Spleen (tissue), 11 donors: ENCODE data around the gene WDR3. TPM values are rescaled to one million over a fixed set of nuclear protein-coding genes. Genes with fewer than 3 reads are reported as not detected.

Experiments
- DNase-seq: peaks from one replicate; pipeline ENCODE4 v3.0.0-alpha.2; 2020
- H3K27ac ChIP-seq, 8 donors: fragments of 200-600 bp; sonication (generic) in 7 of 8; 1 replicate in 4 of 8; 2 replicates in 4 of 8; pipeline versions ENCODE4 v1.5.0 to v1.8.0; 2016 to 2021; ENCODE audit warnings: inconsistent platforms in 4 of 8, mild to moderate bottlenecking in 4 of 8, moderate library complexity in 1 of 8
- H3K27me3 ChIP-seq, 7 donors: fragments of 200-600 bp; sonication (generic) in 6 of 7; replicated peaks in 1 of 7; 1 replicate in 4 of 7; 2 replicates in 3 of 7; pipeline versions ENCODE4 v1.5.0 to v1.8.0; 2016 to 2021; ENCODE audit warnings: inconsistent platforms in 3 of 7, mild to moderate bottlenecking in 1 of 7
- H3K36me3 ChIP-seq, 6 donors: fragments of 200-600 bp; sonication (generic) in 5 of 6; 1 replicate in 4 of 6; 2 replicates in 2 of 6; pipeline versions ENCODE4 v1.5.0 to v1.8.0; 2016 to 2021; ENCODE audit warnings: inconsistent platforms in 2 of 6
- H3K4me1 ChIP-seq, 6 donors: fragments of 200-600 bp; sonication (generic) in 5 of 6; 1 replicate in 3 of 6; 2 replicates in 3 of 6; pipeline versions ENCODE4 v1.5.0 to v1.8.0; 2016 to 2021; ENCODE audit warnings: inconsistent platforms in 3 of 6
- H3K4me3 ChIP-seq, 8 donors: fragments of 200-600 bp; sonication (generic) in 7 of 8; 1 replicate in 4 of 8; 2 replicates in 4 of 8; pipeline versions ENCODE4 v1.5.0 to v1.8.0; 2016 to 2021; ENCODE audit warnings: inconsistent platforms in 4 of 8, mild to moderate bottlenecking in 4 of 8, moderate library complexity in 2 of 8
- H3K9me3 ChIP-seq, 8 donors: fragments of 200-600 bp; sonication (generic) in 7 of 8; 1 replicate in 4 of 8; 2 replicates in 4 of 8; pipeline versions ENCODE4 v1.5.0 to v1.8.0; 2016 to 2021; ENCODE audit warnings: inconsistent platforms in 4 of 8
- CTCF ChIP-seq, 11 experiments: fragments of 200-600 bp in 7 of 11; fragments of 450-650 bp in 4 of 11; sonication (generic) in 4 of 11; IDR thresholded peaks in 8 of 11; conservative IDR thresholded peaks in 3 of 11; 1 replicate in 7 of 11; 2 replicates in 4 of 11; pipeline versions ENCODE4 v1.4.0 to v1.8.0; 2016 to 2021; ENCODE audit warnings: antibody characterized with exemption in 11 of 11, inconsistent platforms in 4 of 11, mild to moderate bottlenecking in 1 of 11
- POLR2A ChIP-seq, 3 donors: fragments of 450-650 bp; IDR thresholded peaks; one replicate each; pipeline ENCODE4 v1.5.1; 2017; ENCODE audit warnings: antibody characterized with exemption in 3 of 3, mild to moderate bottlenecking in 1 of 3
- POLR2AphosphoS5 ChIP-seq, 3 donors: sonication (generic); formaldehyde crosslinking; IDR thresholded peaks; one replicate each; pipeline ENCODE4 v1.5.1; 2017; ENCODE audit warnings: antibody characterized with exemption in 3 of 3
- WGBS, 5 donors: extraction: QIAGEN DNeasy Blood & Tissue Kit in 3 of 5; methylation state at CpG; one replicate each; pipeline versions ENCODE4 v1.1.5 to v1.1.7; 2013 to 2018; 5-methylcytosine and 5-hydroxymethylcytosine counted together
- intact Hi-C: fragments of 100-400 bp; cut with DNase I; formaldehyde crosslinking; loops from one replicate; pipeline ENCODE4 v1.15.0; 2023; ENCODE audit warnings: low total_unique reads
- polyA plus RNA-seq, 3 donors: library from polyadenylated mRNA; stranded (reverse); fragments of 200-250 nt; gene quantifications; one replicate each; pipeline ENCODE4 v1.2.1, GENCODE V29; 2013
- total RNA-seq, 7 donors: library from RNA; depleted of rRNA in 3 of 7; stranded (reverse); fragments of >200 nt in 3 of 7; fragmentation: NEBNext Ultra II Directional in 4 of 7; extraction: Animal tissue kit (Norgen Biotek cat#: 25700) in 4 of 7; gene quantifications; one replicate each; pipeline versions ENCODE4 v1.1.0 to v1.2.1, GENCODE V29; 2016 to 2021
- donor health status: healthy with polysubstance abuse.
- donor health status: DM: no; HTN: no; CAD: no; lungs with moderate emphysema.
- donor health status: DM: no; HTN: no; CAD: no.
- donor health status: Bipolar disorder and iron deficiency.
- donor health status: healthy.
- donor health status: DM: no; HTN: no; CAD: no.
- donor health status: DM: yes; HTN: yes; CAD: no.

Gene WDR3
- total and polyA plus RNA-seq, 10 donors: 2.6 to 25.2 (median 11.2) TPM

- 91 to 96% (median 95%) methylated on average over 3 of the region's 3 CpGs for WGBS, 5 donors
- Histone ChIP-seq H3K4me3 (no peak overlapping the region), H3K4me1 (no peaks in the 10 kb centered on the region), H3K27ac (no peak overlapping the region), H3K9me3 (no peaks in the 10 kb centered on the region), H3K27me3 (no peaks in the 10 kb centered on the region), H3K36me3 (peaks cover 0 to 44% (median 20%) of the 10 kb centered on the region in 6 donors)
- no peak for DNase-seq
- no peak for TF ChIP-seq POLR2A (IDR thresholded peaks at IDR 0.05)
- TF ChIP-seq CTCF (IDR thresholded peaks at IDR 0.05 in 8 of 11, conservative IDR thresholded peaks at IDR 0.05 in 3 of 11): no peak
- no peak for TF ChIP-seq POLR2AphosphoS5 (IDR thresholded peaks at IDR 0.05)
- intact Hi-C loops: no loop called here
Observed at GRCh38 chr1:117964290-117965038, 34.9 kb downstream of the WDR3 start.

- WGBS, 5 donors: 56 to 67% (median 62%) methylated on average over 4 of the region's 4 CpGs
- Histone ChIP-seq H3K27me3 (no peaks in the 10 kb centered on the region), H3K4me1 (no peaks in the 10 kb centered on the region), H3K9me3 (no peaks in the 10 kb centered on the region), H3K36me3 (peaks cover 0 to 14% (median 6%) of the 10 kb centered on the region in 6 donors), H3K27ac (no peak overlapping the region), H3K4me3 (no peak overlapping the region)
- TF ChIP-seq CTCF (IDR thresholded peaks at IDR 0.05 in 8 of 11, conservative IDR thresholded peaks at IDR 0.05 in 3 of 11) (no peak), POLR2A (IDR thresholded peaks at IDR 0.05) (no peak), POLR2AphosphoS5 (IDR thresholded peaks at IDR 0.05) (no peak)
- intact Hi-C loops: no loop called here
- no peak for DNase-seq
Observed at GRCh38 chr1:117967477-117967876, 37.9 kb downstream of the WDR3 start.

- Histone ChIP-seq H3K4me3 (no peak overlapping the region), H3K27ac (no peak overlapping the region), H3K4me1 (no peaks in the 10 kb centered on the region), H3K9me3 (no peaks in the 10 kb centered on the region), H3K36me3 (peaks cover 0 to 12% (median 2%) of the 10 kb centered on the region in 6 donors), H3K27me3 (no peaks in the 10 kb centered on the region)
- TF ChIP-seq CTCF (IDR thresholded peaks at IDR 0.05 in 8 of 11, conservative IDR thresholded peaks at IDR 0.05 in 3 of 11) (no peak), POLR2A (IDR thresholded peaks at IDR 0.05) (no peak), POLR2AphosphoS5 (IDR thresholded peaks at IDR 0.05) (no peak)
- WGBS, 5 donors: 2 to 33% (median 18%) methylated on average over 1 of the region's 1 CpG
- intact Hi-C loops: no loop called here
- DNase-seq: no peak
Observed at GRCh38 chr1:117967881-117968280, 38.3 kb downstream of the WDR3 start.

- Histone ChIP-seq H3K27ac (no peak overlapping the region), H3K27me3 (no peaks in the 10 kb centered on the region), H3K36me3 (no peaks in the 10 kb centered on the region), H3K4me3 (no peak overlapping the region), H3K9me3 (no peaks in the 10 kb centered on the region), H3K4me1 (no peaks in the 10 kb centered on the region)
- intact Hi-C loops: no loop called here
- 86 to 93% (median 89%) methylated on average over 9 of the region's 9 CpGs for WGBS, 5 donors
- TF ChIP-seq POLR2A (IDR thresholded peaks at IDR 0.05): no peak
- TF ChIP-seq POLR2AphosphoS5 (IDR thresholded peaks at IDR 0.05): no peak
- TF ChIP-seq CTCF (IDR thresholded peaks at IDR 0.05 in 8 of 11, conservative IDR thresholded peaks at IDR 0.05 in 3 of 11): no peak
- DNase-seq: no peak
Observed at GRCh38 chr1:117970252-117970651, 40.7 kb downstream of the WDR3 start.
